Activated CD8-positive, alpha-beta T cell treated with anti-CD3 and anti-CD28 coated beads for 36 hours (primary cell): Measurements from ENCODE around the gene TLR4. TPM values are rescaled to one million over a fixed set of nuclear protein-coding genes. Genes with fewer than 3 reads are reported as not detected.

Experiments used
- ATAC-seq: fragments of 200-7000 bp; cut with Tn5 transposase; one replicate; pipeline ENCODE4 v1.10.0; 2021; ENCODE audit warnings: mild to moderate bottlenecking, moderate library complexity
- CTCF ChIA-PET: fragments of 350-600 bp; sonication (Branson Sonifier 250); formaldehyde crosslinking; loops from one replicate; lab custom pipeline; 2021; ENCODE audit warnings: antibody characterized with exemption; lab: Charles Lee
- POLR2A ChIA-PET: fragments of 350-600 bp; sonication (Branson Sonifier 250); formaldehyde crosslinking; loops from one replicate; lab custom pipeline; 2021; ENCODE audit warnings: antibody characterized with exemption; lab: Charles Lee
- DNase-seq: peaks from one replicate; pipeline ENCODE4 v3.0.0-alpha.2; 2020
- H3K27ac Mint-ChIP-seq: one replicate; pipeline ENCODE4 v1.8.0; 2021; ENCODE audit warnings: mild to moderate bottlenecking, mixed read lengths
- H3K27me3 Mint-ChIP-seq: one replicate; pipeline ENCODE4 v1.8.0; 2021; ENCODE audit warnings: mixed read lengths
- H3K36me3 Mint-ChIP-seq: one replicate; pipeline ENCODE4 v1.8.0; 2021; ENCODE audit warnings: low read depth, mixed read lengths
- H3K4me1 Mint-ChIP-seq: one replicate; pipeline ENCODE4 v1.8.0; 2021; ENCODE audit warnings: low read depth, mixed read lengths
- H3K4me3 Mint-ChIP-seq: one replicate; pipeline ENCODE4 v1.8.0; 2021; ENCODE audit warnings: mild to moderate bottlenecking, moderate library complexity, mixed read lengths
- H3K9me3 Mint-ChIP-seq: one replicate; pipeline ENCODE4 v1.8.0; 2021; ENCODE audit warnings: mixed read lengths
- intact Hi-C: fragments of 100-400 bp; cut with micrococcal nuclease; formaldehyde crosslinking; loops from one replicate; pipeline ENCODE4 v1.10.0; 2022
- total RNA-seq, 2 experiments: library from RNA; stranded (reverse); gene quantifications; one replicate each; pipeline ENCODE4 v1.2.3, GENCODE V29; 2021
- TF ChIP-seq, protein P1 (sequence below): fragments of 200-600 bp; IDR thresholded peaks from one replicate; pipeline ENCODE4 v1.8.0; 2022; ENCODE audit warnings: antibody characterized with exemption, mild to moderate bottlenecking

TLR4 gene
- total RNA-seq, 2 experiments from 2014 or later, result not detected

DNA sequence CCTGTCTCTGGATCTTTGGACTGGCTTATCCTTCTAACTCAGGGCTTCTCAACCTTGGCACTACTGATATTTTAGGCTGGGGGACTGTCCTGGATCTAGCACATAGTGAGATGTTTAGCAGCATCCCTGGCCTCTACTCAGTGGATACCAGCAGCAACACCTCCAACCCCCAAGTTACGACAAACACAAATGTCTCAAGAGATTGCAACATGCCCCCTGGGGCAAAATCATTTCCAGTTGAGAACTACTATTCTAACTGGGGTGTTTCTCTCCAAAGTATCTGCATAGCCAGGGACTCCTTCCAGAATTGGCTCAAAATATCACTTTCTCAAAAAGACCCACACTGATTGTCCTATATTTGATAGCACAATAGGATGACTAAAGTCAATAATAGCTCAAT lies 7.2 kb upstream of the TLR4 start:
- Mint-ChIP-seq H3K36me3 (no peaks in the 10 kb centered on the region), H3K4me3 (no peak overlapping the region), H3K4me1 (no peaks in the 10 kb centered on the region), H3K9me3 (no peaks in the 10 kb centered on the region), H3K27ac (no peak overlapping the region), H3K27me3 (no peaks in the 10 kb centered on the region)
- ChIA-PET POLR2A (no interaction called here), CTCF (no interaction called here)
- DNase-seq (no peak), ATAC-seq (no peak)
- intact Hi-C loops, result no loop called here
- TF ChIP-seq, protein P1, sequence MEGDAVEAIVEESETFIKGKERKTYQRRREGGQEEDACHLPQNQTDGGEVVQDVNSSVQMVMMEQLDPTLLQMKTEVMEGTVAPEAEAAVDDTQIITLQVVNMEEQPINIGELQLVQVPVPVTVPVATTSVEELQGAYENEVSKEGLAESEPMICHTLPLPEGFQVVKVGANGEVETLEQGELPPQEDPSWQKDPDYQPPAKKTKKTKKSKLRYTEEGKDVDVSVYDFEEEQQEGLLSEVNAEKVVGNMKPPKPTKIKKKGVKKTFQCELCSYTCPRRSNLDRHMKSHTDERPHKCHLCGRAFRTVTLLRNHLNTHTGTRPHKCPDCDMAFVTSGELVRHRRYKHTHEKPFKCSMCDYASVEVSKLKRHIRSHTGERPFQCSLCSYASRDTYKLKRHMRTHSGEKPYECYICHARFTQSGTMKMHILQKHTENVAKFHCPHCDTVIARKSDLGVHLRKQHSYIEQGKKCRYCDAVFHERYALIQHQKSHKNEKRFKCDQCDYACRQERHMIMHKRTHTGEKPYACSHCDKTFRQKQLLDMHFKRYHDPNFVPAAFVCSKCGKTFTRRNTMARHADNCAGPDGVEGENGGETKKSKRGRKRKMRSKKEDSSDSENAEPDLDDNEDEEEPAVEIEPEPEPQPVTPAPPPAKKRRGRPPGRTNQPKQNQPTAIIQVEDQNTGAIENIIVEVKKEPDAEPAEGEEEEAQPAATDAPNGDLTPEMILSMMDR, result no peak

DNA sequence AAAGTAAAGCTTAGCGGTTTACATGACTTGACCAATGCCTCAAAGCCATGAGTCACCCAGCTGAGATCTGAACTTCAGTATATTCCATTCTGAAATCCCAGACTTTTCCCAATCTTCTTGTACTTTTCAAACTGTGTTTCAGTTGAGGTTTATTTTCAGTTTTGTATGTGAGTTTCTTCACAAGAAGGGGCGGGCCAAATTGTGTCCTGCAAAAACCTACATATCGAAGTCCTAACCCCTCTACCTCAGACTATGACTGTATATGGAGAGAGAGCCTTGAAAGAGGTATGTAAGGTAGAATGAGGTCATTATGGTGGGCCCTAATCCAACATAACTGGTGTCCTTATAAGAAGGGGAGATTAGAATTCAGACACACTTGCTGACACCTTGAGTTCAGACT lies 666 bp upstream of the TLR4 start:
- H3K9me3 Mint-ChIP-seq, result no peaks in the 10 kb centered on the region
- no peaks in the 10 kb centered on the region for H3K36me3 Mint-ChIP-seq
- H3K27ac Mint-ChIP-seq, result no peak overlapping the region
- no peak for ATAC-seq
- intact Hi-C loops, result no loop called here
- DNase-seq, result no peak
- H3K27me3 Mint-ChIP-seq, result peaks cover 4% of the 10 kb centered on the region
- no peaks in the 10 kb centered on the region for H3K4me1 Mint-ChIP-seq
- no peak overlapping the region for H3K4me3 Mint-ChIP-seq
- ChIA-PET CTCF (no interaction called here), POLR2A (no interaction called here)
- TF ChIP-seq, protein P1, result no peak

DNA sequence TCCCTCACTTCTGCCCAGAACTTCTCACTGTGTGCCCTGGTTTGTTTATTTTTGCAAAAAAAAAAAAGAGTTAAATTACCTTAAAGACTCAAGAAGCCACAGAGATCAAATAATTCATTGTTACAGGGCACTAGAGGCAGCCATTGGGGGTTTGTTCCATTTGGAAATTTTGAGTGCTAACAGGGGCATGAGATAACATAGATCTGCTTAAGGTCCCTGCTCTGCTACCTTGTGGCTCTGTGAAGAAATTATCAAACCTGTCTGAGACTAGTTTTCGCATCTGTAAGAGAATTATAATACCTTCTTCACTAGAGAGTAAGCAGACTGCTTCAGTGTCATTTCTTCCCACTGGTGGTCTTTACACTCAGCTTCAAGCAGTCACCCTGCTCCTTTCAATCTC lies 394 bp downstream of the TLR4 start:
- no peak for ATAC-seq
- ChIA-PET POLR2A (no interaction called here), CTCF (no interaction called here)
- Mint-ChIP-seq H3K36me3 (no peaks in the 10 kb centered on the region), H3K9me3 (no peaks in the 10 kb centered on the region), H3K27me3 (peaks cover 6% of the 10 kb centered on the region), H3K4me1 (no peaks in the 10 kb centered on the region), H3K27ac (no peak overlapping the region), H3K4me3 (no peak overlapping the region)
- no peak for DNase-seq
- TF ChIP-seq, protein P1, result no peak
- intact Hi-C loops, result no loop called here

DNA sequence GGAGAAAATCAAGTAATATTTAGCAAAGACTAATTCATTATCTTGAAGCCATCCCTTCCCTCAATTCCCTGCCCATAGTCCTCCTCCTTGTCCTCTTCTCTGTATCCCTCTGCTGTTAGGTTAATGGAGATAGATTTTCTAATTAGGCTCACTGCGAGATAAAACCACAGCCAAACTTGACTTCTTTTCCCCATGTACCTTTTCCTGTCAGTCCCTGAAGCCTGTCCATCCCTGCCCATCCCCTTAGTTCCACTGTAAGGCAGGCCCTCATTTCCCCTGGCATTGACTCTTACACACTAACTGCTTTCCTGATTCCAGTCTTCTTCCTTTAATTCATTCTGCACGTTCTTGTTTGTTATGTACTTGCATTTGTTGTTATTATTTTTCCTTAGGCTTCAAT lies 1.2 kb downstream of the TLR4 start:
- no peak overlapping the region for H3K4me3 Mint-ChIP-seq
- H3K4me1 Mint-ChIP-seq, result no peaks in the 10 kb centered on the region
- no peak for DNase-seq
- H3K36me3 Mint-ChIP-seq, result no peaks in the 10 kb centered on the region
- POLR2A ChIA-PET, result no interaction called here
- peaks cover 6% of the 10 kb centered on the region for H3K27me3 Mint-ChIP-seq
- CTCF ChIA-PET, result no interaction called here
- no peaks in the 10 kb centered on the region for H3K9me3 Mint-ChIP-seq
- intact Hi-C loops, result no loop called here
- no peak for ATAC-seq
- H3K27ac Mint-ChIP-seq, result no peak overlapping the region
- TF ChIP-seq, protein P1, result no peak

DNA sequence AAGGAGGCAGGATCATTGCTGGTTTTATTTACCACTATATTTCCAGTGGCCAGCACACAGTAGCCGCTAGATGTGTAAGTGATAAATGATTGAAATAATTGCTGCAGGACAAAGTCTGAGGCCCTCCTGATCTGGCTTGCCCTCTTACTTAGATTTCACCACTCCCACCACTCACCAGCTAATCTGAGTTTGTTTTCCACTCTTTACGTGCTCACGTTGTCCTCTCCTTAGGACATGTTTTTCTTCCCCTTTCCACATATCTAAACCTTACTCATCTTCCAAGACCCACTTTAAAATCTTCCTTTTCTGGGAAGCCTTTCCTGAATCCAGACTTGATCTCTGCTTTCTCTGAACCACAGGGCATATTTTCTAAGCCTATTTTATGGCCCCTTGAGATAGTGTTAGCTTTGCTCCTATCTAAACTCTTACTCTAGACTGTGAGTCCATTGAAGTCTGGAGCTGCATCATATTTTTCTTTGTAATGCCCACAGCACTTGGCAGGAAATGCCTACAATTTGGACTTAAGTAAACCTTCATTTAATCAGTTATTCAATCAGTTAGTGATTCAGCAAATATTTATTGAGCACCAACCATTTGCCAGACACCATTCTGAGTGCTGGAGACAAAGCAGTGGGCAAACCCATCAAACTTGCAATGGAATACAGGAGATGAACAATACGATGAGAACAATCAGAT lies 2.4 kb downstream of the TLR4 start:
- no peaks in the 10 kb centered on the region for H3K9me3 Mint-ChIP-seq
- H3K4me3 Mint-ChIP-seq, result no peak overlapping the region
- CTCF ChIA-PET, result no interaction called here
- ATAC-seq (no peak), DNase-seq (no peak)
- POLR2A ChIA-PET, result no interaction called here
- no peaks in the 10 kb centered on the region for H3K4me1 Mint-ChIP-seq
- TF ChIP-seq, protein P1, result no peak
- H3K27ac Mint-ChIP-seq, result no peak overlapping the region
- H3K36me3 Mint-ChIP-seq, result no peaks in the 10 kb centered on the region
- peaks cover 6% of the 10 kb centered on the region for H3K27me3 Mint-ChIP-seq
- intact Hi-C loops, result no loop called here
